Measurements from ENCODE around the gene PTAR1.

The PTAR1 gene

DNA sequence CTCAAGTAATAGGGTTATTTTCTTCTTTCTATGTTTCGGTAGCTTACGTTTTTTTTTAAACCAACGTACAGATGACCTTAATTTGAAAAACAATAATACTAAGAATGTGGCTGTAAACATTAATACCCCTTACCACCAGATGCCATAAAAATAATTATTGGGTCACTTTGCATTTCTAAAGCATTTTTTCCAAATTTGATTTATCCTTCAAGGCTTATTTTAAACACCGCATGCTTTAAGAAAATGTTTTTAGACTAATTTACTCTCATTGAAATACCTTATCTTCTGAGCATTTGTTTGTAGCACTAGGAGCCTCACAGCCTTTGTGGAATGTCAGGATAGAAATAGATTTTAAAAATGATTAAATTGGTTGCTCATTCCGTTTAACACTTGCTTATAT, 81.9 kb downstream of the PTAR1 start:
- H3K4me3 ChIP-seq (replicated peaks in 1 of 2; ENCODE audit: low read depth in 2 of 2, low read length in 2 of 2) = no peak overlapping the region
- TF ChIP-seq, protein P1, sequence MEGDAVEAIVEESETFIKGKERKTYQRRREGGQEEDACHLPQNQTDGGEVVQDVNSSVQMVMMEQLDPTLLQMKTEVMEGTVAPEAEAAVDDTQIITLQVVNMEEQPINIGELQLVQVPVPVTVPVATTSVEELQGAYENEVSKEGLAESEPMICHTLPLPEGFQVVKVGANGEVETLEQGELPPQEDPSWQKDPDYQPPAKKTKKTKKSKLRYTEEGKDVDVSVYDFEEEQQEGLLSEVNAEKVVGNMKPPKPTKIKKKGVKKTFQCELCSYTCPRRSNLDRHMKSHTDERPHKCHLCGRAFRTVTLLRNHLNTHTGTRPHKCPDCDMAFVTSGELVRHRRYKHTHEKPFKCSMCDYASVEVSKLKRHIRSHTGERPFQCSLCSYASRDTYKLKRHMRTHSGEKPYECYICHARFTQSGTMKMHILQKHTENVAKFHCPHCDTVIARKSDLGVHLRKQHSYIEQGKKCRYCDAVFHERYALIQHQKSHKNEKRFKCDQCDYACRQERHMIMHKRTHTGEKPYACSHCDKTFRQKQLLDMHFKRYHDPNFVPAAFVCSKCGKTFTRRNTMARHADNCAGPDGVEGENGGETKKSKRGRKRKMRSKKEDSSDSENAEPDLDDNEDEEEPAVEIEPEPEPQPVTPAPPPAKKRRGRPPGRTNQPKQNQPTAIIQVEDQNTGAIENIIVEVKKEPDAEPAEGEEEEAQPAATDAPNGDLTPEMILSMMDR (IDR thresholded peaks at IDR 0.05; ENCODE audit: low read depth, low read length) = no peak
- no peak for DNase-seq (ENCODE audit: low read depth in 2 of 2)

DNA sequence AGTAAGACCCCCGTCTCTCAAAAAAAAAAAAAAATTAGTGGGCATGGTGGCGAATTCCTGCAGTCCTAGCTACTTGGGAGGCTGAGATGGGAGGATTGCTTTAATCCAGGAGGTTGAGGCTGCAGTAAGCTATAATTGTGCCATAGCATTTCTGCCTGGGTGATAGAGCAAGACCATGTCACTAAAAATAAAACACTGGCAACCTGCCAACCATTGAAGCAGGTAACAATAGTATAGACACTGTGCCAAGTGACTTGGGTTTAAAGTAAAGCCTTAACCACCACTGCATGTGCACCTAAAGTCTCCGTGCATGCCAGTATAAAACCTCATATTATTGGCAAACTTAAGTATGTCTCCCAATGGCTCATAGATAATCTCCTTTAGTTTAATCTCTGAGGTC, 84.2 kb downstream of the PTAR1 start:
- DNase-seq (ENCODE audit: low read depth in 2 of 2) = peak in 1 of 2 donors; percentile 28
- no peak overlapping the region for H3K4me3 ChIP-seq (replicated peaks in 1 of 2; ENCODE audit: low read depth in 2 of 2, low read length in 2 of 2)
- TF ChIP-seq, protein P1 (IDR thresholded peaks at IDR 0.05; ENCODE audit: low read depth, low read length) = no peak

DNA sequence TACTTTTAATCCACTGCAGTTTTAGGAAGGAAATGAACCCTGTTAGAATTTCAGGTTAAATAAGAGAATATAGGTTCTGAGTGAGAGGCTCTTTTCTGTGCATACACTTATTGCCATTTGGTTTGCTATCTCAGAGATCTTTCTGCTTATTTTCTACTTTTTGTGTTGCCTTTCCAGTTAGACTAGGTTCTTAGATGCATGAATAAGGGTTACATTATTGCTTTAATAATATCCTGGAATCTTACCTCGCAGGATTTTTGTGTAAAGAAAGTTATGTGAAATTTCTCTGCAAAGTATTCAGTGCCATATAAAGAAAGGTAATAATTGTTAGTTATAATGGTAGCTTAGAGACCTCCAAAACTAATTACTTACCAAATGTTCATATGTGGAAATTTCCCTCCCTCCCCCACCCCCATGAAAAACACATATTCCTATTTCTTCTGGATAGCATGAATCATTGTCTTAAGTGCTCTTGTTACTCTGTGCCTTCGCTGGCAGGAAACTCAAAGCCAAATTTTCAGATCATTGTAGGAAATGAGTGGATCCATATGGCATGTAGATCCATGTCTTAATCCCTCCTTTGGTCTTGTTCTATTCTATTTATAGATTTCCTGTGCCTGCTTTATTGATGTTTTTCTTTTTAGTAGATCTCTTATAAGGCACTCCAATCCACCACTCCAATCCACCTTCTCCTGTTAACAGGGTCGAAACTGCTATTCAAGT, 84.9 kb downstream of the PTAR1 start:
- TF ChIP-seq, protein P1 (IDR thresholded peaks at IDR 0.05; ENCODE audit: low read depth, low read length) = no peak
- no peak overlapping the region for H3K4me3 ChIP-seq (replicated peaks in 1 of 2; ENCODE audit: low read depth in 2 of 2, low read length in 2 of 2)
- DNase-seq (ENCODE audit: low read depth in 2 of 2) = peak; percentile 78 to 93

DNA sequence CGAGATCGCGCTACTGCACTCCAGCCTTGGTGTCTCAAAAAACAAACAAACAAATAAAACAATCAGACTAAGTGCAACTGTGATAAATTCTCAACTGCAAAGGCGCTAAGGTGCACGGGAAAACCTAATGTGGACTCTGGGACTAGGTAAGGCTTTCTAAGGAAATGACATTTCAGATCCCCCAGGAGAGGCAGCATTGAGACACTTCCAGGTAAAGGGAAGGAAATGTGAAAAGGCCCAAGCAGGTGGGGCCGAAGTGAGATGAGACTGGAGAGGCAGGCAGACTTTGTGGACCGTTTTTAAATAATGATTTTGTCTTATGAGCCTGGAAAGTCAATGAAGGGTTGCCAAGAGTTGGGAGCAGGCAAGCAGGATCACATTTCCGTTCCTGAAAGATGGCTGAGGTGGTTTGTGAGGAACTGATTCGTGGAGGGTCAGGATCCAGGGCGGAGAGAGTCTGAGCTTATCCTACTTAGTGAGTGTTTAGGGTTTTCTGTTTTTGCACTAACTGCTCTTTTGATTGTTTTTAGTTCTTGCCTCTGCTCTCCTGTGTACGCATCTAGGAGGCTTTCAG, 85.6 kb downstream of the PTAR1 start:
- DNase-seq (ENCODE audit: low read depth in 2 of 2) = peak in 1 of 2 donors; percentile 1
- H3K4me3 ChIP-seq (replicated peaks in 1 of 2; ENCODE audit: low read depth in 2 of 2, low read length in 2 of 2) = no peak overlapping the region

DNA sequence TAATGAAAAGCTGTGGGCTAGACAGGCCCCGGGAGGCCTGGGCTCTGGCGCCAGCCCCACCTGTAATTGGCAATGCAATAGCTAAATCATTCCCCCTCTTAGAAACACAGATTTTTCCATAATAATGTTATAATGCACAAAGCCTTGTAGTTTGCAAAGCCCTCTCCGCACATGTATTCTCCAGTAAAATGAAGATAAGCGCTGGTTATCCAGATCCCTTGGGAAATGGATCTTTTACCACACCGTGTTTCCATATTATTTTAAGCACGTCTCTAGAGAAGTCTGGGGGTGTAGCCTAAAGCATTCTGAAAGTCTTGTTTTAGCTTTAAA, 86.5 kb downstream of the PTAR1 start:
- TF ChIP-seq, protein P1 (IDR thresholded peaks at IDR 0.05; ENCODE audit: low read depth, low read length) = no peak
- DNase-seq (ENCODE audit: low read depth in 2 of 2) = no peak
- H3K4me3 ChIP-seq (replicated peaks in 1 of 2; ENCODE audit: low read depth in 2 of 2, low read length in 2 of 2) = peak overlapping the region; percentile 75

More for the DNA sequence above, 85.6 kb downstream of the PTAR1 start:
- TF ChIP-seq, protein P1 (IDR thresholded peaks at IDR 0.05; ENCODE audit: low read depth, low read length) = no peak

DNA sequence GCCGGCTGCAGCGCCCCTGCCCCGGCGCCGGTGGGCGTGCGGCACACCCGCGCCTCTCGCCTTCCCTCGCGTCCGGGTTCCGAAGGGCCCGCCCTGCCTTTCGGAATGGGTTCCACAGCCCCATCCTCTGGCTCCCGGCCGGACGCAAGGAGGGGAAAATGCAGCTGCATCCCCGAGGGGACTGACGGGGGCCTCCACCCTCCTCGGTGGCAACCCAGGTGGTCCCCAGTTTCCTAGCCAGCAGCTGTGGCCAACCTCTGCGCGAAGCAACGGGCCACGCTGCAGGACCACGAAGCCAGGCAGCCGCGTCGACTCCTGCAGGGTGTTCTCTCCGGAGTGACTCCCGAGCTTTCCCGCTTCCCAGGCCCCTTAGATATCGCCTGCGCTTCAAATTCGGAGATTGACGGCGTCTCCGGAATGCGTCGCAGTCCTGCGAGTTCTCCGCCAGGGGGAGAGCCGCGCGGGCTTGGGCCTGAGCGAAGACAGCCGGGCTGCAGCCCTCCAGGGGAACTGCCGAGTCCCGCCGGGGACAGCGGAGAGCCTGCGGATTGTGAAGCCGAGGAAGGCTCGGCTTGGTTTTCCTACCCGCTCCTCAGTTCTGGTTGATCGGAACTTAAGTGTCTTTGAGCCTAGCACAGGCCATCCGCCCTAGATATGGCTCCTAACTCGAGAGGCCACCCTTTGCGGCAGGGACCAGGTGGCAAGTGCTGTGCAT, 87.1 kb downstream of the PTAR1 start:
- peak; percentile 88 for DNase-seq (ENCODE audit: low read depth in 2 of 2)
- TF ChIP-seq, protein P1 (IDR thresholded peaks at IDR 0.05; ENCODE audit: low read depth, low read length) = peak; percentile 95
- H3K4me3 ChIP-seq (replicated peaks in 1 of 2; ENCODE audit: low read depth in 2 of 2, low read length in 2 of 2) = peak overlapping the region; percentile 75
